Dermis blood vessel endothelial cell (primary cell): ENCODE measurements around the gene DPP4. TPM values are rescaled to one million over a fixed set of nuclear protein-coding genes. Genes with fewer than 3 reads are reported as not detected.
A peak's percentile ranks its signal among the peaks of the same experiment; 100 is the strongest.

ENCODE experiments used
- DNase-seq: peaks from one replicate; pipeline ENCODE4 v3.0.0; 2010
- total RNA-seq: library from RNA; depleted of rRNA; stranded (reverse); fragments of >200 nt; gene quantifications from 2 replicates; pipeline ENCODE4 v1.2.3, GENCODE V29; 2014

DPP4 gene
- total RNA-seq, 1 donor from 2014 or later: 84.1 TPM

- DNase-seq: no peak
Measured at GRCh38 chr2:162085090-162085891, 11.3 kb upstream of the DPP4 start.

GRCh38 chr2:162084536-162084935 is 10.5 kb upstream of the DPP4 start:
- no peak for DNase-seq

- no peak for DNase-seq
Measured at GRCh38 chr2:162082681-162083080, 8.7 kb upstream of the DPP4 start.

GRCh38 chr2:162082036-162082435 is 8.0 kb upstream of the DPP4 start:
- DNase-seq: no peak

- DNase-seq: no peak
Measured at GRCh38 chr2:162079514-162079913, 5.5 kb upstream of the DPP4 start.

GRCh38 chr2:162075689-162076132 is 1.7 kb upstream of the DPP4 start:
- peak; percentile 7 for DNase-seq

GRCh38 chr2:162074928-162075688 is 1.1 kb upstream of the DPP4 start:
- no peak for DNase-seq

GRCh38 chr2:162074632-162074895 is 549 bp upstream of the DPP4 start:
- DNase-seq: no peak

- peak; percentile 43 for DNase-seq
Measured at GRCh38 chr2:162072976-162073887, 783 bp downstream of the DPP4 start.

- peak; percentile 39 for DNase-seq
Measured at GRCh38 chr2:162072181-162072702, 1.8 kb downstream of the DPP4 start.

GRCh38 chr2:162071001-162071400 is 3.0 kb downstream of the DPP4 start:
- DNase-seq: peak; percentile 37

GRCh38 chr2:162070228-162070936 is 3.6 kb downstream of the DPP4 start:
- DNase-seq: no peak

GRCh38 chr2:162069267-162069903 is 4.6 kb downstream of the DPP4 start:
- DNase-seq: no peak

- DNase-seq: no peak
Measured at GRCh38 chr2:162067596-162067995, 6.4 kb downstream of the DPP4 start.

GRCh38 chr2:162065767-162066166 is 8.2 kb downstream of the DPP4 start:
- DNase-seq: no peak

GRCh38 chr2:162063899-162064298 is 10.1 kb downstream of the DPP4 start:
- DNase-seq: no peak

GRCh38 chr2:162063281-162063680 is 10.7 kb downstream of the DPP4 start:
- no peak for DNase-seq

GRCh38 chr2:162062559-162062958 is 11.5 kb downstream of the DPP4 start:
- no peak for DNase-seq

GRCh38 chr2:162061021-162061420 is 13.0 kb downstream of the DPP4 start:
- no peak for DNase-seq

- DNase-seq: no peak
Measured at GRCh38 chr2:162060532-162060931, 13.5 kb downstream of the DPP4 start.

GRCh38 chr2:162058973-162059668 is 14.9 kb downstream of the DPP4 start:
- no peak for DNase-seq
